Esophagus (tissue), 2 donors: ENCODE data around the gene PRKAA1. TPM values are rescaled to one million over a fixed set of nuclear protein-coding genes. Genes with fewer than 3 reads are reported as not detected.
"Not testable (repeated sequence)": the region's sequence is repeated elsewhere in the genome, so short reads cannot be mapped to it uniquely, and the experiment has no call there.

Source experiments
- H3K27ac ChIP-seq, 2 donors: one replicate each; pipeline ENCODE4 v1.5.1; 2013; ENCODE audit warnings: low read depth in 2 of 2, mild to moderate bottlenecking in 2 of 2, inconsistent platforms in 1 of 2, low read length in 1 of 2, moderate library complexity in 1 of 2
- H3K27me3 ChIP-seq, 2 donors: one replicate each; pipeline ENCODE4 v1.6.1; 2013; ENCODE audit warnings: low read length in 2 of 2, control low read depth in 1 of 2, mild to moderate bottlenecking in 1 of 2; ENCODE audit not compliant: insufficient read depth in 2 of 2, control insufficient read depth in 1 of 2
- H3K36me3 ChIP-seq, 2 donors: one replicate each; pipeline ENCODE4 v1.6.1; 2013; ENCODE audit warnings: low read length in 1 of 2; ENCODE audit not compliant: control insufficient read depth in 2 of 2, insufficient read depth in 2 of 2
- H3K4me1 ChIP-seq, 2 donors: one replicate each; pipeline ENCODE4 v1.6.1; 2013; ENCODE audit warnings: low read length in 1 of 2; ENCODE audit not compliant: control insufficient read depth in 2 of 2, insufficient read depth in 2 of 2
- H3K4me3 ChIP-seq, 2 donors: one replicate each; pipeline ENCODE4 v1.5.1; 2013; ENCODE audit warnings: low read length in 2 of 2, mild to moderate bottlenecking in 2 of 2, low read depth in 1 of 2, moderate library complexity in 1 of 2
- H3K9me3 ChIP-seq, 2 donors: one replicate each; pipeline ENCODE4 v1.6.1; 2013; ENCODE audit warnings: mild to moderate bottlenecking in 2 of 2, low read depth in 1 of 2, low read length in 1 of 2, moderate library complexity in 1 of 2; ENCODE audit not compliant: control insufficient read depth in 2 of 2, insufficient read depth in 1 of 2
- WGBS, 2 donors: extraction: QIAGEN DNeasy Blood & Tissue Kit; methylation state at CpG; one replicate each; pipeline ENCODE4 v1.1.7; 2013; 5-methylcytosine and 5-hydroxymethylcytosine counted together
- polyA plus RNA-seq, 2 donors: library from polyadenylated mRNA; stranded (reverse); fragments of 200-250 nt; gene quantifications; one replicate each; pipeline ENCODE4 v1.2.3, GENCODE V29; 2013
- donor health status: healthy with polysubstance abuse.
- donor health status: Bipolar disorder and iron deficiency.

PRKAA1 gene
- polyA plus RNA-seq, 2 donors, result 13.6 to 15.7 TPM

- H3K27me3 ChIP-seq, result no peaks in the 10 kb centered on the region
- H3K9me3 ChIP-seq, result no peaks in the 10 kb centered on the region
- no peak overlapping the region for H3K27ac ChIP-seq
- no peaks in the 10 kb centered on the region for H3K4me1 ChIP-seq
- 39 to 44% methylated on average over 2 of the region's 2 CpGs for WGBS, 2 donors
- peaks cover 0 to 2% of the 10 kb centered on the region in 2 donors for H3K36me3 ChIP-seq
- H3K4me3 ChIP-seq, result no peak overlapping the region
Measured at GRCh38 chr5:40716000-40716399, 82.2 kb downstream of the PRKAA1 start.

GRCh38 chr5:40714001-40714400 is 84.2 kb downstream of the PRKAA1 start:
- H3K4me3 ChIP-seq, result no peak overlapping the region
- no peaks in the 10 kb centered on the region for H3K9me3 ChIP-seq
- no peaks in the 10 kb centered on the region for H3K27me3 ChIP-seq
- H3K27ac ChIP-seq, result no peak overlapping the region
- no peaks in the 10 kb centered on the region for H3K36me3 ChIP-seq
- H3K4me1 ChIP-seq, result no peaks in the 10 kb centered on the region

- H3K4me1 ChIP-seq, H3K9me3 ChIP-seq, H3K36me3 ChIP-seq, H3K27me3 ChIP-seq, H3K4me3 ChIP-seq, H3K27ac ChIP-seq: not testable (repeated sequence)
Measured at GRCh38 chr5:40710575-40710974, 87.6 kb downstream of the PRKAA1 start.

Other genes starting within 250 kb of the PRKAA1 start
- 1 to 10 TPM; 1.2 to 1.4 TPM for gene PTGER4, start 118.5 kb downstream of the PRKAA1 start, polyA plus RNA-seq
- 1 to 10 TPM; 3.2 to 3.7 TPM for gene TTC33, start 42.4 kb downstream of the PRKAA1 start, polyA plus RNA-seq
- gene RPL37, start 36.8 kb upstream of the PRKAA1 start, polyA plus RNA-seq, result 1,000 to 10,000 TPM; 1,738 to 2,494 TPM
- gene CARD6, start 43.0 kb upstream of the PRKAA1 start, polyA plus RNA-seq, result 1 to 10 TPM; 6.4 to 7.9 TPM
- gene C7, start 111.1 kb upstream of the PRKAA1 start, polyA plus RNA-seq, result 10 to 100 TPM in 1 of 2 donors, 1 to 10 TPM in 1; 6.5 to 30.5 TPM